OCI-LY1 (cell line): Measurements from ENCODE around the gene NMNAT1.

Experiments used
- H2AFZ ChIP-seq: fragments of 200-600 bp; sonication (generic), shearing (Covaris generic); 2 replicates; pipeline ENCODE4 v1.6.0; 2014; ENCODE audit warnings: antibody characterized with exemption, mild to moderate bottlenecking, low read length
- H3F3A ChIP-seq: fragments of 200-600 bp; sonication (generic), shearing (Covaris generic); 2 replicates; pipeline ENCODE4 v1.6.0; 2014; ENCODE audit warnings: mild to moderate bottlenecking, antibody characterized with exemption, low read length, moderate library complexity; ENCODE audit not compliant: insufficient read depth
- H3K27ac ChIP-seq: fragments of 200-600 bp; sonication (generic); 2 replicates; pipeline ENCODE4 v1.5.1; 2014; ENCODE audit warnings: low read length, mixed run types, mild to moderate bottlenecking, low read depth; ENCODE audit not compliant: poor library complexity, severe bottlenecking
- H3K27me3 ChIP-seq: fragments of 200-600 bp; sonication (generic); 2 replicates; pipeline ENCODE4 v1.6.0; 2014; ENCODE audit warnings: antibody characterized with exemption, mild to moderate bottlenecking, low read length, moderate library complexity; ENCODE audit not compliant: insufficient read depth
- H3K36me3 ChIP-seq: fragments of 200-600 bp; sonication (generic); 2 replicates; pipeline ENCODE4 v1.6.1; 2014; ENCODE audit warnings: mild to moderate bottlenecking, antibody characterized with exemption, low read length, moderate library complexity, mixed read lengths; ENCODE audit not compliant: insufficient read depth
- H3K4me1 ChIP-seq: fragments of 200-600 bp; sonication (generic); 2 replicates; pipeline ENCODE4 v1.5.1; 2014; ENCODE audit warnings: mild to moderate bottlenecking, low read length, moderate library complexity; ENCODE audit not compliant: insufficient read depth, severe bottlenecking
- H3K4me2 ChIP-seq: fragments of 200-600 bp; sonication (generic), shearing (Covaris generic); 2 replicates; pipeline ENCODE4 v1.6.1; 2014; ENCODE audit warnings: low read length
- H3K4me3 ChIP-seq: fragments of 200-600 bp; sonication (generic); 2 replicates; pipeline ENCODE4 v1.5.1; 2014; ENCODE audit warnings: low read length, low read depth, mild to moderate bottlenecking, mixed read lengths; ENCODE audit not compliant: poor library complexity, severe bottlenecking
- H3K79me2 ChIP-seq: fragments of 200-600 bp; shearing (Covaris generic); 2 replicates; pipeline ENCODE4 v1.6.1; 2016; ENCODE audit warnings: mixed run types, low read length, mixed read lengths; ENCODE audit not compliant: insufficient read depth
- H3K9ac ChIP-seq: fragments of 200-600 bp; sonication (generic), shearing (Covaris generic); 2 replicates; pipeline ENCODE4 v1.6.1; 2014; ENCODE audit warnings: mild to moderate bottlenecking, low read length, mixed read lengths
- H3K9me2 ChIP-seq: fragments of 200-600 bp; sonication (generic), shearing (Covaris generic); 2 replicates; pipeline ENCODE4 v1.6.1; 2014; ENCODE audit warnings: low read depth, mild to moderate bottlenecking, low read length, mixed read lengths
- H3K9me3 ChIP-seq: fragments of 200-600 bp; shearing (Covaris generic); 2 replicates; pipeline ENCODE4 v1.6.1; 2014; ENCODE audit warnings: low read length, mixed read lengths
- H4K20me1 ChIP-seq: fragments of 200-600 bp; sonication (generic), shearing (Covaris generic); 2 replicates; pipeline ENCODE4 v1.6.0; 2016; ENCODE audit warnings: mild to moderate bottlenecking, low read length; ENCODE audit not compliant: insufficient read depth
- EZH2 ChIP-seq: fragments of 200-600 bp; sonication (generic), shearing (Covaris generic); IDR thresholded peaks from 2 replicates; pipeline ENCODE4 v1.8.0; 2017; ENCODE audit warnings: borderline replicate concordance, mixed run types, mild to moderate bottlenecking, antibody characterized with exemption, low read length, moderate library complexity, mixed read lengths
- TF ChIP-seq, protein P1 (sequence below): fragments of 200-600 bp; sonication (generic), shearing (Covaris generic); IDR thresholded peaks from 2 replicates; pipeline ENCODE4 v1.5.1; 2017; ENCODE audit warnings: mild to moderate bottlenecking, antibody characterized with exemption, low read length, moderate library complexity, mixed read lengths

NMNAT1 gene

DNA sequence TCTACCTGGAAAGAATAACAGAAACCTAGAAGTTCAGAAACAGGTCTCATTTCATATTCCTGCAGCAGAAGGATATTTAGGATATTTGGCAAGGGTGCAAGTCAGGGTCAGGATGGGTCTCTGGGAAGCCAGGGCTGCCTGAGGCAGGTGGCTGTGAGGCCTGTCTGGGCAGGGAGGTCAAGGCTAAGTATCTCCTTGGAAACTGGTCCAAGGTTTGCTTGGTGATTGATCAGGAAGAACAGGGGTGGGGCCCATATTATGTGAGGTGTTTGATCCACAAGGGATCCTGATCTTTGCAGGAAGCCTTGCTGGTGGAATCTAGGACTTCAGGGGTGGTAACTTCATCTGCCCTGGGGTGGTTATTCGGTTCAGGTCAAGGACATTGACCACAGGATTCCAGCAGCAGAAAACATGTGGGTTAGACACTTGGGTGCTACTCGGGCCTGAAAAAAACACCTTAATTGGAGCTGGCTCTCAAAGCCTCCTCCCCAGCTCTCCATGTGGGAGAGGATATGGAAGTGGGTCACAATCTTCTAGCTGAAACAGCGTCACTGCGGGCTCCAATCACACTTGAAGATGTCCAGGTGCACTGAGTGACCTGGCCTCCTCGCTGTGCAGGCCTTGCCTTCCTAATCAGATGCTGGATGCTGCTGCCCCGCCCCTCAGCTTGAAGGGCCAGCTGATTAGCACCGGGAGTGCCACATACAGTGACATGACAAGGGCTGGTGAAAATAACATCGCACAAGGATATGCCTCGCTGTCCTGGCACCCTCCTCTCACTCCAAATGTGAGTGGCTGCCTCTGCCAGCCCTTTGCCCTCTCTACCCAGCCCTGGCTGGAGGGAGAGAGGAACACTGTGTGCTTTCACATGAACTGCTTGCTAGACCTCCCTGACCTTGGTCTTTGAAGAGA lies 41.9 kb upstream of the NMNAT1 start:
- H3K27me3 ChIP-seq: 0 out of 2 replicates have a peak, but pooled peaks cover 3% of the 10 kb centered on the region
- H3K9me2 ChIP-seq: no peaks in the 10 kb centered on the region
- no peak for TF ChIP-seq EZH2
- TF ChIP-seq, protein P1, sequence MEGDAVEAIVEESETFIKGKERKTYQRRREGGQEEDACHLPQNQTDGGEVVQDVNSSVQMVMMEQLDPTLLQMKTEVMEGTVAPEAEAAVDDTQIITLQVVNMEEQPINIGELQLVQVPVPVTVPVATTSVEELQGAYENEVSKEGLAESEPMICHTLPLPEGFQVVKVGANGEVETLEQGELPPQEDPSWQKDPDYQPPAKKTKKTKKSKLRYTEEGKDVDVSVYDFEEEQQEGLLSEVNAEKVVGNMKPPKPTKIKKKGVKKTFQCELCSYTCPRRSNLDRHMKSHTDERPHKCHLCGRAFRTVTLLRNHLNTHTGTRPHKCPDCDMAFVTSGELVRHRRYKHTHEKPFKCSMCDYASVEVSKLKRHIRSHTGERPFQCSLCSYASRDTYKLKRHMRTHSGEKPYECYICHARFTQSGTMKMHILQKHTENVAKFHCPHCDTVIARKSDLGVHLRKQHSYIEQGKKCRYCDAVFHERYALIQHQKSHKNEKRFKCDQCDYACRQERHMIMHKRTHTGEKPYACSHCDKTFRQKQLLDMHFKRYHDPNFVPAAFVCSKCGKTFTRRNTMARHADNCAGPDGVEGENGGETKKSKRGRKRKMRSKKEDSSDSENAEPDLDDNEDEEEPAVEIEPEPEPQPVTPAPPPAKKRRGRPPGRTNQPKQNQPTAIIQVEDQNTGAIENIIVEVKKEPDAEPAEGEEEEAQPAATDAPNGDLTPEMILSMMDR: no peak
- no peak overlapping the region for H2AFZ ChIP-seq
- no peaks in the 10 kb centered on the region for H4K20me1 ChIP-seq
- no peaks in the 10 kb centered on the region for H3F3A ChIP-seq
- H3K9me3 ChIP-seq: no peaks in the 10 kb centered on the region
- H3K4me1 ChIP-seq: peaks cover 6% of the 10 kb centered on the region
- no peaks in the 10 kb centered on the region for H3K79me2 ChIP-seq
- H3K9ac ChIP-seq: no peak overlapping the region
- H3K4me3 ChIP-seq: no peak overlapping the region
- H3K36me3 ChIP-seq: no peaks in the 10 kb centered on the region
- no peak overlapping the region for H3K27ac ChIP-seq
- no peak overlapping the region for H3K4me2 ChIP-seq

GRCh38 chr1:9902060-9902452 lies 41.2 kb upstream of the NMNAT1 start:
- Histone ChIP-seq H3K27me3 (0 out of 2 replicates have a peak, but pooled peaks cover 3% of the 10 kb centered on the region), H3K9ac (no peak overlapping the region), H2AFZ (no peak overlapping the region), H3K27ac (no peak overlapping the region), H3K4me1 (peaks cover 6% of the 10 kb centered on the region), H3K9me3 (no peaks in the 10 kb centered on the region), H3F3A (no peaks in the 10 kb centered on the region), H3K9me2 (no peaks in the 10 kb centered on the region), H3K4me2 (no peak overlapping the region), H3K79me2 (no peaks in the 10 kb centered on the region), H3K36me3 (no peaks in the 10 kb centered on the region), H3K4me3 (no peak overlapping the region), H4K20me1 (no peaks in the 10 kb centered on the region)
- TF ChIP-seq EZH2: no peak
- TF ChIP-seq, protein P1: no peak

GRCh38 chr1:9903801-9904527 lies 39.3 kb upstream of the NMNAT1 start:
- Histone ChIP-seq H3F3A (no peaks in the 10 kb centered on the region), H3K36me3 (no peaks in the 10 kb centered on the region), H3K9me2 (no peaks in the 10 kb centered on the region), H3K4me1 (peaks cover 9% of the 10 kb centered on the region), H3K27ac (no peak overlapping the region), H4K20me1 (no peaks in the 10 kb centered on the region), H2AFZ (no peak overlapping the region), H3K9ac (no peak overlapping the region), H3K9me3 (no peaks in the 10 kb centered on the region), H3K27me3 (0 out of 2 replicates have a peak, but pooled peaks cover 3% of the 10 kb centered on the region), H3K4me2 (no peak overlapping the region), H3K79me2 (no peaks in the 10 kb centered on the region), H3K4me3 (no peak overlapping the region)
- TF ChIP-seq, protein P1: no peak
- no peak for TF ChIP-seq EZH2
